ENCODE results near the gene TTC4. TPM values are rescaled to one million over a fixed set of nuclear protein-coding genes. Genes with fewer than 3 reads are reported as not detected.

Gene TTC4
- total RNA-seq, 8 experiments from 2014 or later = 22.2 to 38.2 (median 27.3) TPM

- WGBS, 10 experiments = 45 to 100% (median 83%) methylated on average over 1 to 2 of the region's 4 CpGs; no CpG with 5 or more reads in 5 of the 10 experiments
- Histone ChIP-seq H3K27ac (no peak overlapping the region), H3K4me1 (replicated peaks in 1 of 2) (no peaks in the 10 kb centered on the region), H3K4me3 (no peak overlapping the region)
- in situ Hi-C loops (cut with MboI; ENCODE audit: low pct_unique_long_range_greater_than_20kb in 2 of 9, low sequenced_read_pairs in 9 of 9, unreplicated experiment in 9 of 9) = no loop called here
- ATAC-seq (replicated peaks in 6 of 8) = peak in 5 of 8 experiments; percentile 15 to 97 (median 50)
Measured at GRCh38 chr1:54742282-54742681, 26.6 kb downstream of the TTC4 start.

DNA sequence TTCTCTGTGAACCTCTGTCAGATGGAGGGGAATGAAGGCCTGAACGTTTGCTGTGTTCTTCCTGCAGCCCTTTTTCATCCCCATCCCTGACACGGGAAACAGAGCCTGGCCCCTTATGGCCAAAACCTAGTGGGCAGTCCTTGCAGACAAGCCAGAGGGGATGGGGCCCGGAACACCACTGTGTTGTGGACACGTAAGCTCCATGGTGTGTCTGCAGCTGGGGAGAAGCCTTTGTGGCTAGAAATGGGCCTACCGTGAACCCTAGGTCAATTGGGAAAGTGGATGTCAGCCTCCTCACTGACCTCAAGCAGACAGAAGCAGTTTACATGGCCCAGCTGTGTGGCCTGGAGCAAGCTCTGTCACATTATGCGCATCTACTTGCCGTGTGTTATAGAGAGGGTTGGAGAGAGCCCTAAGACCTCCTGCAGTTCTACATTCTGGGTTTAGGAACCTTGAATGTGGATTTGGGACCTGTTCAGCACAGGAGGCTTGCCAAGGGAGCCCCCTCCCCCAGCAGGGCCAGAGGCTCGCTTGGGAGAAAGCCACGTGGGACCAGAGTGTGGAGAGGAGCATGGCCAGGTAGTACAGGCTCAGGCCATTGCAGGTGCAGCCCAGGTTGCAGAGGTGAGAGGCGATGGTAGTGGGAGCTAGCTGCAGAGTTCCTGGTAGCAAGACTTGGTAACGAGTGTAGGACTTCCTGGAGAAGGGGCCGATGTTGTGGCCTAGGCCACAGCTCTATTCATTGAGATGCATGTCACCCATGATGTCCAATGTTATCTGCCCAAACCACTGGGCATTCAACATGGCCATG is 28.0 kb downstream of the TTC4 start:
- WGBS, 10 experiments = 47 to 64% (median 61%) methylated on average over 3 to 9 of the region's 12 CpGs; no CpG with 5 or more reads in 5 of the 10 experiments
- Histone ChIP-seq H3K4me1 (replicated peaks in 1 of 2) (no peaks in the 10 kb centered on the region), H3K27ac (no peak overlapping the region), H3K4me3 (no peak overlapping the region)
- ATAC-seq (replicated peaks in 6 of 8) = peak in 5 of 8 experiments; percentile 12 to 93 (median 85)
- in situ Hi-C loops (cut with MboI; ENCODE audit: low pct_unique_long_range_greater_than_20kb in 2 of 9, low sequenced_read_pairs in 9 of 9, unreplicated experiment in 9 of 9) = no loop called here

GRCh38 chr1:54744696-54745095 is 29.0 kb downstream of the TTC4 start:
- Histone ChIP-seq H3K4me1 (replicated peaks in 1 of 2) (no peaks in the 10 kb centered on the region), H3K27ac (no peak overlapping the region), H3K4me3 (no peak overlapping the region)
- in situ Hi-C loops (cut with MboI; ENCODE audit: low pct_unique_long_range_greater_than_20kb in 2 of 9, low sequenced_read_pairs in 9 of 9, unreplicated experiment in 9 of 9) = no loop called here
- 68 to 92% (median 71%) methylated on average over 1 to 2 of the region's 3 CpGs; no CpG with 5 or more reads in 7 of the 10 experiments for WGBS, 10 experiments
- ATAC-seq (replicated peaks in 6 of 8) = no peak

- H3K4me1 ChIP-seq (replicated peaks in 1 of 2) = no peaks in the 10 kb centered on the region
- no peak overlapping the region for H3K4me3 ChIP-seq
- 87 to 100% (median 94%) methylated on average over 1 to 5 of the region's 6 CpGs; no CpG with 5 or more reads in 5 of the 10 experiments for WGBS, 10 experiments
- no peak overlapping the region for H3K27ac ChIP-seq
- in situ Hi-C loops (cut with MboI; ENCODE audit: low pct_unique_long_range_greater_than_20kb in 2 of 9, low sequenced_read_pairs in 9 of 9, unreplicated experiment in 9 of 9) = no loop called here
- ATAC-seq (replicated peaks in 6 of 8) = no peak
Measured at GRCh38 chr1:54745274-54745673, 29.6 kb downstream of the TTC4 start.

DNA sequence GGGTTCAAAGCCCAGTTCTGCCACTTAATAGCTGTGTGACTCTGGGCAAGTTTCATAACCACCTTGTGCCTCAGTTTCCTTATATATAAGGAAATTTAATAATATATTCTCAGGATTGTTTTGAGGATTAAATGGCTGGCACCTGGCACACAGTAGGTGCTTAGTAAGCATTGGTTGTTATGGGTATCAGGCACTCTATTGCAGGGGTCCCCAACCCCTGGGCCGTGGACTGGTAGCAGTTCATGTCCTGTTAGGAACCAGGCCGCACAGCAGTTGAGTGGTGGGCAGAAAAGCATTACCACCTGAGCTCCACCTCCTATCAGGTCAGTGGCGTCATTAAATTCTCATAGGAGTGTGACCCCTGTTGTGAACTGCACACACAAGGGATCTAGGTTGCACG is 30.2 kb downstream of the TTC4 start:
- no peak for ATAC-seq (replicated peaks in 6 of 8)
- in situ Hi-C loops (cut with MboI; ENCODE audit: low pct_unique_long_range_greater_than_20kb in 2 of 9, low sequenced_read_pairs in 9 of 9, unreplicated experiment in 9 of 9) = no loop called here
- no peak overlapping the region for H3K27ac ChIP-seq
- no peak overlapping the region for H3K4me3 ChIP-seq
- WGBS, 10 experiments = 80 to 100% (median 95%) methylated on average over 1 to 4 of the region's 4 CpGs; no CpG with 5 or more reads in 2 of the 10 experiments
- no peaks in the 10 kb centered on the region for H3K4me1 ChIP-seq (replicated peaks in 1 of 2)

- Histone ChIP-seq H3K4me3 (no peak overlapping the region), H3K27ac (no peak overlapping the region), H3K4me1 (replicated peaks in 1 of 2) (no peaks in the 10 kb centered on the region)
- no peak for ATAC-seq (replicated peaks in 6 of 8)
- WGBS, 10 experiments = 0 to 100% (median 68%) methylated on average over 1 to 2 of the region's 14 CpGs; no CpG with 5 or more reads in 6 of the 10 experiments
- in situ Hi-C loops (cut with MboI; ENCODE audit: low pct_unique_long_range_greater_than_20kb in 2 of 9, low sequenced_read_pairs in 9 of 9, unreplicated experiment in 9 of 9) = no loop called here
Measured at GRCh38 chr1:54748094-54748835, 32.6 kb downstream of the TTC4 start.

DNA sequence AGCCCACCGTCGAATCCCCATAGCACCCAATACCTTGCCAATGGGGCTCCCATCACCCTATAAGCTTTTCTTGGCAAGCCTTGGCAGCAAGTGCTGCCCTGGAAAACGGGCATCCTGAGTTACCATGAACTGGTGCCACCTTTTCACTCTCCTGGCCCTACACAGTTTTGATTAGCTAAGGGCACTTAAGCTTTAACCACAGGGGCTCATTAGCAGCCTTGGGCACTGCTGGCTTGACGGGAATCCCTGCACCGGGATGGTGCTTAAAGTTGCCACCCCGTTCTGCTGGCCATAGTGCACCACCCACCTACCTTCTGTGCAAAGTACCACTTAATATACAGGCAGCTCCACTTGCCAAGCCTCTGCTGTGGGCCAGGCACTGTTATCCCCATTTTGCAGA is 34.9 kb downstream of the TTC4 start:
- Histone ChIP-seq H3K4me3 (no peak overlapping the region), H3K4me1 (replicated peaks in 1 of 2) (no peaks in the 10 kb centered on the region), H3K27ac (no peak overlapping the region)
- no peak for ATAC-seq (replicated peaks in 6 of 8)
- 0 to 100% (median 81%) methylated on average over 1 to 6 of the region's 6 CpGs; no CpG with 5 or more reads in 4 of the 10 experiments for WGBS, 10 experiments
- in situ Hi-C loops (cut with MboI; ENCODE audit: low pct_unique_long_range_greater_than_20kb in 2 of 9, low sequenced_read_pairs in 9 of 9, unreplicated experiment in 9 of 9) = no loop called here

GRCh38 chr1:54751426-54751825 is 35.8 kb downstream of the TTC4 start:
- in situ Hi-C loops (cut with MboI; ENCODE audit: low pct_unique_long_range_greater_than_20kb in 2 of 9, low sequenced_read_pairs in 9 of 9, unreplicated experiment in 9 of 9) = no loop called here
- 0 to 71% (median 40%) methylated on average over 1 to 4 of the region's 4 CpGs for WGBS, 10 experiments
- ATAC-seq (replicated peaks in 6 of 8) = no peak
- H3K4me1 ChIP-seq (replicated peaks in 1 of 2) = no peaks in the 10 kb centered on the region
- H3K4me3 ChIP-seq = no peak overlapping the region
- H3K27ac ChIP-seq = no peak overlapping the region

GRCh38 chr1:54754045-54754444 is 38.4 kb downstream of the TTC4 start:
- ATAC-seq (replicated peaks in 6 of 8) = peak in 1 of 8 experiments; percentile 12
- Histone ChIP-seq H3K4me3 (no peak overlapping the region), H3K4me1 (replicated peaks in 1 of 2) (no peaks in the 10 kb centered on the region), H3K27ac (no peak overlapping the region)
- 89 to 93% (median 90%) methylated on average over 2 to 6 of the region's 22 CpGs; no CpG with 5 or more reads in 7 of the 10 experiments for WGBS, 10 experiments
- in situ Hi-C loops (cut with MboI; ENCODE audit: low pct_unique_long_range_greater_than_20kb in 2 of 9, low sequenced_read_pairs in 9 of 9, unreplicated experiment in 9 of 9) = no loop called here

GRCh38 chr1:54754486-54755285 is 39.0 kb downstream of the TTC4 start:
- H3K27ac ChIP-seq = no peak overlapping the region
- no peak overlapping the region for H3K4me3 ChIP-seq
- 92 to 100% (median 95%) methylated on average over 1 to 6 of the region's 25 CpGs; no CpG with 5 or more reads in 7 of the 10 experiments for WGBS, 10 experiments
- no peaks in the 10 kb centered on the region for H3K4me1 ChIP-seq (replicated peaks in 1 of 2)
- in situ Hi-C loops (cut with MboI; ENCODE audit: low pct_unique_long_range_greater_than_20kb in 2 of 9, low sequenced_read_pairs in 9 of 9, unreplicated experiment in 9 of 9) = no loop called here
- peak in 3 of 8 experiments; percentile 16 to 29 (median 24) for ATAC-seq (replicated peaks in 6 of 8)

- 97 to 100% methylated on average over 3 to 8 of the region's 9 CpGs; no CpG with 5 or more reads in 8 of the 10 experiments for WGBS, 10 experiments
- no peak for ATAC-seq (replicated peaks in 6 of 8)
- Histone ChIP-seq H3K27ac (no peak overlapping the region), H3K4me3 (no peak overlapping the region), H3K4me1 (replicated peaks in 1 of 2) (peaks cover 0 to under 1% of the 10 kb centered on the region in 2 donors)
- in situ Hi-C loops (cut with MboI; ENCODE audit: low pct_unique_long_range_greater_than_20kb in 2 of 9, low sequenced_read_pairs in 9 of 9, unreplicated experiment in 9 of 9) = no loop called here
Measured at GRCh38 chr1:54757833-54758232, 42.2 kb downstream of the TTC4 start.

- Histone ChIP-seq H3K4me3 (no peak overlapping the region), H3K27ac (no peak overlapping the region), H3K4me1 (replicated peaks in 1 of 2) (peaks cover 6% of the 10 kb centered on the region in 2 donors)
- no peak for ATAC-seq (replicated peaks in 6 of 8)
- in situ Hi-C loops (cut with MboI; ENCODE audit: low pct_unique_long_range_greater_than_20kb in 2 of 9, low sequenced_read_pairs in 9 of 9, unreplicated experiment in 9 of 9) = no loop called here
- 70 to 100% (median 95%) methylated on average over 2 to 12 of the region's 20 CpGs; no CpG with 5 or more reads in 1 of the 10 experiments for WGBS, 10 experiments
Measured at GRCh38 chr1:54758678-54759348, 43.2 kb downstream of the TTC4 start.

All from motor neuron (in vitro differentiated cells).